Stimulated activated CD4-positive, alpha-beta T cell treated with anti-CD3 and anti-CD28 coated beads, Interleukin-12 subunit alpha, Interleukin-12 subunit beta, amount 100 ng/mL, for 48 hours (primary cell): ENCODE measurements around the gene CREB5.

Source experiments
- DNase-seq, 3 donors: peaks; one replicate each; pipeline ENCODE4 v3.0.0-alpha.2; 2020; ENCODE audit warnings: low read depth in 2 of 3, low spot score in 1 of 3

CREB5 gene

GRCh38 chr7:28732071-28732869 is 320.0 kb downstream of the CREB5 start:
- no peak for DNase-seq

GRCh38 chr7:28733035-28733434 is 320.7 kb downstream of the CREB5 start:
- DNase-seq = no peak

- no peak for DNase-seq
Measured at GRCh38 chr7:28738412-28738811, 326.1 kb downstream of the CREB5 start.

- no peak for DNase-seq
Measured at GRCh38 chr7:28739128-28739527, 326.8 kb downstream of the CREB5 start.

- no peak for DNase-seq
Measured at GRCh38 chr7:28739826-28740225, 327.5 kb downstream of the CREB5 start.

GRCh38 chr7:28744951-28745350 is 332.6 kb downstream of the CREB5 start:
- no peak for DNase-seq

GRCh38 chr7:28745351-28745750 is 333.0 kb downstream of the CREB5 start:
- DNase-seq = no peak

- DNase-seq = no peak
Measured at GRCh38 chr7:28747404-28747803, 335.1 kb downstream of the CREB5 start.

GRCh38 chr7:28747854-28748253 is 335.5 kb downstream of the CREB5 start:
- no peak for DNase-seq

- no peak for DNase-seq
Measured at GRCh38 chr7:28748346-28748745, 336.0 kb downstream of the CREB5 start.

GRCh38 chr7:28748933-28749584 is 336.7 kb downstream of the CREB5 start:
- no peak for DNase-seq

- no peak for DNase-seq
Measured at GRCh38 chr7:28749638-28750037, 337.3 kb downstream of the CREB5 start.

- DNase-seq = no peak
Measured at GRCh38 chr7:28750981-28751380, 338.7 kb downstream of the CREB5 start.

- no peak for DNase-seq
Measured at GRCh38 chr7:28753613-28754012, 341.3 kb downstream of the CREB5 start.

- no peak for DNase-seq
Measured at GRCh38 chr7:28754027-28754426, 341.7 kb downstream of the CREB5 start.

GRCh38 chr7:28754447-28754846 is 342.1 kb downstream of the CREB5 start:
- no peak for DNase-seq

- no peak for DNase-seq
Measured at GRCh38 chr7:28755255-28755654, 342.9 kb downstream of the CREB5 start.

- DNase-seq = no peak
Measured at GRCh38 chr7:28758186-28758585, 345.9 kb downstream of the CREB5 start.

GRCh38 chr7:28759475-28759971 is 347.2 kb downstream of the CREB5 start:
- DNase-seq = no peak

GRCh38 chr7:28761505-28761904 is 349.2 kb downstream of the CREB5 start:
- no peak for DNase-seq

GRCh38 chr7:28762651-28763050 is 350.3 kb downstream of the CREB5 start:
- DNase-seq = no peak

- DNase-seq = no peak
Measured at GRCh38 chr7:28766359-28766758, 354.0 kb downstream of the CREB5 start.

GRCh38 chr7:28767356-28767755 is 355.0 kb downstream of the CREB5 start:
- DNase-seq = no peak
